ENCODE data around the gene BACH2.

DNA sequence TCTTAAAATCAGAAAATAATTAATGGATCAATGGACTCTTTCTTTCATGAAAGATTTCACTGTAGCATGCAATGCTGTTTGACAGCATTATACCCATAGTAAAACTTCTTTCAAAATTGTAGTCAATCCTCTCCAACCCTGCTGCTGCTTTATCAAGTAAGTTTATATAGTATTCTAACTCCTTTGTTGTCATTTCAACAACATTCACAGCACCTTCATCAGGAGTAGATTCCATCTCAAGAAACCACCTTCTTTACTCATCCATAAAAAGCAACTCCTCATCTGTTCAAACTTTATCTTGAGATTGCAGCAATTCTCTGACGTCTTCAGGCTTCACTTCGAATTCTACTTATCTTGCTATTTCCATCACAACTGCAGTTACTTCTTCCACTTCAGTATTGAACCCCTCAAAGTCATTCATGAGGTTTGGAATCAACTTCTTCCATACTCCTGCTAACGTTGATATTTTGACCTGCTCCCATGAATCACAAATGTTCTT is 26.4 kb upstream of the BACH2 start:
- TF ChIP-seq, protein P1, sequence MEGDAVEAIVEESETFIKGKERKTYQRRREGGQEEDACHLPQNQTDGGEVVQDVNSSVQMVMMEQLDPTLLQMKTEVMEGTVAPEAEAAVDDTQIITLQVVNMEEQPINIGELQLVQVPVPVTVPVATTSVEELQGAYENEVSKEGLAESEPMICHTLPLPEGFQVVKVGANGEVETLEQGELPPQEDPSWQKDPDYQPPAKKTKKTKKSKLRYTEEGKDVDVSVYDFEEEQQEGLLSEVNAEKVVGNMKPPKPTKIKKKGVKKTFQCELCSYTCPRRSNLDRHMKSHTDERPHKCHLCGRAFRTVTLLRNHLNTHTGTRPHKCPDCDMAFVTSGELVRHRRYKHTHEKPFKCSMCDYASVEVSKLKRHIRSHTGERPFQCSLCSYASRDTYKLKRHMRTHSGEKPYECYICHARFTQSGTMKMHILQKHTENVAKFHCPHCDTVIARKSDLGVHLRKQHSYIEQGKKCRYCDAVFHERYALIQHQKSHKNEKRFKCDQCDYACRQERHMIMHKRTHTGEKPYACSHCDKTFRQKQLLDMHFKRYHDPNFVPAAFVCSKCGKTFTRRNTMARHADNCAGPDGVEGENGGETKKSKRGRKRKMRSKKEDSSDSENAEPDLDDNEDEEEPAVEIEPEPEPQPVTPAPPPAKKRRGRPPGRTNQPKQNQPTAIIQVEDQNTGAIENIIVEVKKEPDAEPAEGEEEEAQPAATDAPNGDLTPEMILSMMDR (IDR thresholded peaks at IDR 0.05; ENCODE audit: insufficient read depth, low read length): no peak
- TF ChIP-seq POLR2AphosphoS5 (IDR thresholded peaks at IDR 0.05; ENCODE audit: low read depth): no peak
